Ecto neural progenitor cell (in vitro differentiated cells): Measurements from ENCODE around the gene NCKAP1.
"Not testable (repeated sequence)": the region's sequence is repeated elsewhere in the genome, so short reads cannot be mapped to it uniquely, and the experiment has no call there.

Experiments used
- DNase-seq: peaks from one replicate; pipeline ENCODE4 v3.0.0-alpha.2; 2018; ENCODE audit warnings: low spot score

Gene NCKAP1

GRCh38 chr2:183037553-183038340 is 510 bp downstream of the NCKAP1 start:
- no peak for DNase-seq

GRCh38 chr2:183037074-183037552 is 1.1 kb downstream of the NCKAP1 start:
- DNase-seq, result no peak

- DNase-seq, result no peak
Observed at GRCh38 chr2:183035954-183036669, 2.1 kb downstream of the NCKAP1 start.

- DNase-seq, result no peak
Observed at GRCh38 chr2:183035298-183035953, 2.8 kb downstream of the NCKAP1 start.

- DNase-seq, result no peak
Observed at GRCh38 chr2:183034806-183035205, 3.5 kb downstream of the NCKAP1 start.

GRCh38 chr2:183033951-183034350 is 4.3 kb downstream of the NCKAP1 start:
- no peak for DNase-seq

GRCh38 chr2:183031911-183032794 is 6.1 kb downstream of the NCKAP1 start:
- no peak for DNase-seq

- DNase-seq, result no peak
Observed at GRCh38 chr2:183029219-183029618, 9.0 kb downstream of the NCKAP1 start.

- no peak for DNase-seq
Observed at GRCh38 chr2:183028108-183028507, 10.1 kb downstream of the NCKAP1 start.

- DNase-seq, result no peak
Observed at GRCh38 chr2:183027443-183027842, 10.8 kb downstream of the NCKAP1 start.

GRCh38 chr2:183026424-183026823 is 11.8 kb downstream of the NCKAP1 start:
- DNase-seq, result no peak

GRCh38 chr2:183025993-183026392 is 12.3 kb downstream of the NCKAP1 start:
- no peak for DNase-seq

- DNase-seq, result no peak
Observed at GRCh38 chr2:183024339-183025095, 13.7 kb downstream of the NCKAP1 start.

- DNase-seq, result no peak
Observed at GRCh38 chr2:183022711-183023110, 15.5 kb downstream of the NCKAP1 start.

GRCh38 chr2:183021613-183022012 is 16.6 kb downstream of the NCKAP1 start:
- no peak for DNase-seq

- no peak for DNase-seq
Observed at GRCh38 chr2:183019718-183020442, 18.4 kb downstream of the NCKAP1 start.

- DNase-seq, result not testable (repeated sequence)
Observed at GRCh38 chr2:183017845-183018244, 20.4 kb downstream of the NCKAP1 start.

- no peak for DNase-seq
Observed at GRCh38 chr2:183014005-183014404, 24.3 kb downstream of the NCKAP1 start.

GRCh38 chr2:183011743-183012142 is 26.5 kb downstream of the NCKAP1 start:
- DNase-seq, result no peak

GRCh38 chr2:183010112-183010511 is 28.1 kb downstream of the NCKAP1 start:
- DNase-seq, result peak; percentile 57
